ENCODE data around the gene CCN2.

DNA sequence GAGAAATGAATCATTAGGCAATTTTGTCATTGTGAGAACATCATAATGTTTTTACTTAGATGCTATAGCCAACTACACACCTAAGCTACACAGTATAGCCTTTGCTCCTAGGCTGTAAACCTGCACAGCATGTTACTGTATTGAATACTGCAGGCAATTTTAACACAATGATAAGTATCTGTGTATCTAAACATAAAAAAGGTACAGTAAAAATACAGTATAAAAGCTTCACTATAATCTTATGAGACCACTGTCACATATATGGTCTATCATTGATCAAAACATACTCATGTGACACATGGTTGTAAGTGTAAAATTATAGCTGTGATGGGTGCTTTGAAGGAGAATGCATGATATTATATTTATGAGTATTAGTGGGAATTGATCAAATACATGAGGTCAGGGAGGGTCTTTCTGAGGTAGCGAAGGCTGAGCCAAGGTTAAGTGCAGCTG, 29.2 kb upstream of the CCN2 start:
- TF ChIP-seq, protein P1, sequence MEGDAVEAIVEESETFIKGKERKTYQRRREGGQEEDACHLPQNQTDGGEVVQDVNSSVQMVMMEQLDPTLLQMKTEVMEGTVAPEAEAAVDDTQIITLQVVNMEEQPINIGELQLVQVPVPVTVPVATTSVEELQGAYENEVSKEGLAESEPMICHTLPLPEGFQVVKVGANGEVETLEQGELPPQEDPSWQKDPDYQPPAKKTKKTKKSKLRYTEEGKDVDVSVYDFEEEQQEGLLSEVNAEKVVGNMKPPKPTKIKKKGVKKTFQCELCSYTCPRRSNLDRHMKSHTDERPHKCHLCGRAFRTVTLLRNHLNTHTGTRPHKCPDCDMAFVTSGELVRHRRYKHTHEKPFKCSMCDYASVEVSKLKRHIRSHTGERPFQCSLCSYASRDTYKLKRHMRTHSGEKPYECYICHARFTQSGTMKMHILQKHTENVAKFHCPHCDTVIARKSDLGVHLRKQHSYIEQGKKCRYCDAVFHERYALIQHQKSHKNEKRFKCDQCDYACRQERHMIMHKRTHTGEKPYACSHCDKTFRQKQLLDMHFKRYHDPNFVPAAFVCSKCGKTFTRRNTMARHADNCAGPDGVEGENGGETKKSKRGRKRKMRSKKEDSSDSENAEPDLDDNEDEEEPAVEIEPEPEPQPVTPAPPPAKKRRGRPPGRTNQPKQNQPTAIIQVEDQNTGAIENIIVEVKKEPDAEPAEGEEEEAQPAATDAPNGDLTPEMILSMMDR (IDR thresholded peaks at IDR 0.05) = no peak
- TF ChIP-seq POLR2A (IDR thresholded peaks at IDR 0.05) = no peak
- no peak for TF ChIP-seq POLR2AphosphoS5 (IDR thresholded peaks at IDR 0.05)

All from breast epithelium (tissue), 3 donors.